K562 (cell line): ENCODE results near the gene MYOG. TPM values are rescaled to one million over a fixed set of nuclear protein-coding genes. Genes with fewer than 3 reads are reported as not detected.

Experiments
- FOXO4 ChIP-seq: fragments of 450-650 bp; formaldehyde crosslinking; IDR thresholded peaks from 2 replicates; pipeline ENCODE4 v1.4.0; 2020; ENCODE audit warnings: mild to moderate bottlenecking, moderate library complexity
- IRF9 ChIP-seq: fragments of 450-650 bp; IDR thresholded peaks from 2 replicates; pipeline ENCODE4 v1.6.1; 2016; ENCODE audit warnings: missing biosample characterization, missing genetic modification characterization
- MED1 ChIP-seq: sonication (generic); formaldehyde crosslinking; IDR thresholded peaks from 2 replicates; pipeline ENCODE4 v1.8.1; 2023; ENCODE audit warnings: missing genetic modification reagents, borderline replicate concordance
- NCOA2 ChIP-seq, 2 experiments: fragments of 450-650 bp; IDR thresholded peaks; 2 replicates each; pipeline ENCODE4 v1.6.1; 2018; ENCODE audit warnings: mild to moderate bottlenecking in 2 of 2, moderate library complexity in 1 of 2; ENCODE audit not compliant: partially characterized antibody in 2 of 2
- SIN3B ChIP-seq: fragments of 450-650 bp; IDR thresholded peaks from 2 replicates; pipeline ENCODE4 v1.6.1; 2017; ENCODE audit warnings: low read depth, mild to moderate bottlenecking, moderate library complexity
- SMARCA4 ChIP-seq: fragments of 450-650 bp; IDR thresholded peaks from 2 replicates; pipeline ENCODE4 v1.6.1; 2016
- TFAP4 ChIP-seq: sonication (generic); formaldehyde crosslinking; IDR thresholded peaks from 2 replicates; pipeline ENCODE4 v1.8.0; 2022; ENCODE audit warnings: missing genetic modification reagents, mild to moderate bottlenecking, moderate library complexity, borderline replicate concordance
- ZNF316 ChIP-seq: fragments of 450-650 bp; IDR thresholded peaks from 2 replicates; pipeline ENCODE4 v1.6.1; 2016
- ZNF354B ChIP-seq: fragments of 250-450 bp; sonication (Bioruptor Pico); IDR thresholded peaks from 2 replicates; pipeline ENCODE4 v1.4.0; 2020
- polyA plus RNA-seq, 8 experiments: library from polyadenylated mRNA; depleted of rRNA in 4 of 8; stranded (reverse) in 5 of 8; unstranded in 3 of 8; fragments of >200 nt; fragmentation: Nextera tagmentation in 2 of 8; fragmentation: Illumina TruSeq in 1 of 8; extraction: Ambion mirVana in 2 of 8; extraction: Trizol in 1 of 8; gene quantifications; 2 replicates each; pipeline versions ENCODE4 v1.2.1 to v1.2.3, GENCODE V29; 2011 to 2014; ENCODE audit warnings: inconsistent platforms in 1 of 8, missing spikeins in 1 of 8
- total RNA-seq, 7 experiments: library from RNA; depleted of rRNA in 6 of 7; stranded (reverse); fragments of >200 nt in 6 of 7; fragmentation: Illumina TruSeq in 2 of 7; extraction: Trizol in 2 of 7; gene quantifications; 2 replicates each; pipeline versions ENCODE4 v1.2.1 to v1.2.3, GENCODE V29; 2011 to 2021; ENCODE audit warnings: low replicate concordance in 1 of 7

The MYOG gene
- total and polyA plus RNA-seq, 9 of the 15 experiments (the other 6 are each of a cell fraction or from before 2014, with no cell fraction given): not detected

- TF ChIP-seq SMARCA4: no peak
- no peak for TF ChIP-seq SIN3B
- TF ChIP-seq NCOA2 (IDR thresholded peaks at IDR 0.05; ENCODE audit: partially characterized antibody in 2 of 2): no peak
- TF ChIP-seq ZNF354B (CRISPR knock-in tag): no peak
- no peak for TF ChIP-seq IRF9
- no peak for TF ChIP-seq ZNF316
- no peak for TF ChIP-seq FOXO4 (CRISPR knock-in tag)
- TF ChIP-seq MED1 (CRISPR knock-in tag): no peak
- no peak for TF ChIP-seq TFAP4
These were observed 13.2 kb upstream of the MYOG start (continued) for GRCh38 chr1:203098914-203099520.
